ENCODE results near the gene DNAJC8.

DNA sequence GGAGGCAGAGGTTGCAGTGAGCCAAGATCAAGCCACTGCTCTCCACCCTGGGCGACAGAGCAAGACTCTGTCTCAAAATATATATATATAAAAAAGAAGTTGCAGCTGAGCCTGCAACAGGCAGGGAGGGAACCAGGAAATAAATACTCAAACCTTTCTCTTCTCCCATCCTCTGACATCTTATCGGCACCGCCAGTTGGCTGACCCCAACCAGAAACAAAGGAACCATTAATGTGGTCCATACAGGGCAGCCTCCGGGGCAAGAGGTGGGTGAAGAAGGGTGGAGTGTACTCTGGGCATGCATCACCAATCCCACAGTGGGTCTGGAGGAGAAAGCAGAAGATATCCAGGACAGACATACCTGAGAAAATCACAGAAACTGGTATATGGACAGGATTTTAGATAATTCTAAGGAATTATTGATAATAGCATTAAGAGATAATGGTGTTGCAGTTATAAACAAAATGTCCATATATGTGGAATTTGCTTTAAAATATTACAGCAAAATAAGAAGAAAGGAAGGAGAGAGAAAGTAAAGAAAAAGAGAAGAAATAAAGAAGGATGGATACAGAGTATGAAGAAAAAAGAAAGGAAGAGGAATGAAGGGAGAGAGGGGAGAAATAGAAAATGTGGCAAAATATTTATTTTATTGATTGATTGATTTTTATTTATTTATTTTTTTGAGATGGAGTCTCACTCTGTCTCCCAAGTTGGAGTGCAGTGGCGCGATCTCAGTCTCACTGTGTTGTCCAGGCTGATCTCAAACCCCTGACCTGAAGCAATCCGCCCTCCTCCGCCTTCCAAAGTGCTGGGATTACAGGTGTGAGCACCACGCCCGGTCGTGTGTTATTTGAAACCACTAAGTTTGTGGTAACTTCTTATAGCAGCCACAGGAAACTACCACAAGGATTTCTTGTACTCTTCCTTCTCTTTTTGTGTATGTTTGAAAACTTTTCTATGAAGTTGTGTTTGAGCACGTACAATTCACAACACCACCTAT is 52.2 kb downstream of the DNAJC8 start:
- TF ChIP-seq TAF1 (IDR thresholded peaks at IDR 0.05; ENCODE audit: borderline replicate concordance, low read depth, low read length) (no peak), ZNF384 (IDR thresholded peaks at IDR 0.05; ENCODE audit: borderline replicate concordance, low read depth, low read length) (no peak)
- TF ChIP-seq, protein P1, sequence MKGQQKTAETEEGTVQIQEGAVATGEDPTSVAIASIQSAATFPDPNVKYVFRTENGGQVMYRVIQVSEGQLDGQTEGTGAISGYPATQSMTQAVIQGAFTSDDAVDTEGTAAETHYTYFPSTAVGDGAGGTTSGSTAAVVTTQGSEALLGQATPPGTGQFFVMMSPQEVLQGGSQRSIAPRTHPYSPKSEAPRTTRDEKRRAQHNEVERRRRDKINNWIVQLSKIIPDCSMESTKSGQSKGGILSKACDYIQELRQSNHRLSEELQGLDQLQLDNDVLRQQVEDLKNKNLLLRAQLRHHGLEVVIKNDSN (IDR thresholded peaks at IDR 0.05; ENCODE audit: borderline replicate concordance, extremely low read length, insufficient read depth, low read depth, low read length): no peak
- TF ChIP-seq, protein P2, sequence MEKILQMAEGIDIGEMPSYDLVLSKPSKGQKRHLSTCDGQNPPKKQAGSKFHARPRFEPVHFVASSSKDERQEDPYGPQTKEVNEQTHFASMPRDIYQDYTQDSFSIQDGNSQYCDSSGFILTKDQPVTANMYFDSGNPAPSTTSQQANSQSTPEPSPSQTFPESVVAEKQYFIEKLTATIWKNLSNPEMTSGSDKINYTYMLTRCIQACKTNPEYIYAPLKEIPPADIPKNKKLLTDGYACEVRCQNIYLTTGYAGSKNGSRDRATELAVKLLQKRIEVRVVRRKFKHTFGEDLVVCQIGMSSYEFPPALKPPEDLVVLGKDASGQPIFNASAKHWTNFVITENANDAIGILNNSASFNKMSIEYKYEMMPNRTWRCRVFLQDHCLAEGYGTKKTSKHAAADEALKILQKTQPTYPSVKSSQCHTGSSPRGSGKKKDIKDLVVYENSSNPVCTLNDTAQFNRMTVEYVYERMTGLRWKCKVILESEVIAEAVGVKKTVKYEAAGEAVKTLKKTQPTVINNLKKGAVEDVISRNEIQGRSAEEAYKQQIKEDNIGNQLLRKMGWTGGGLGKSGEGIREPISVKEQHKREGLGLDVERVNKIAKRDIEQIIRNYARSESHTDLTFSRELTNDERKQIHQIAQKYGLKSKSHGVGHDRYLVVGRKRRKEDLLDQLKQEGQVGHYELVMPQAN (conservative IDR thresholded peaks at IDR 0.05): no peak

All from GM12878 (cell line).